Natural killer cell (primary cell): ENCODE results near the gene PCARE. TPM values are rescaled to one million over a fixed set of nuclear protein-coding genes. Genes with fewer than 3 reads are reported as not detected.

Experiments
- ATAC-seq, 3 donors: fragments of 150-1000 bp in 2 of 3; fragments of 200-7000 bp in 1 of 3; cut with Tn5 transposase; 1 replicate in 1 of 3; 2 replicates in 2 of 3; pipeline ENCODE4 v1.10.0; 2021; ENCODE audit warnings: mild to moderate bottlenecking in 2 of 3, moderate library complexity in 2 of 3
- DNase-seq, 2 donors: peaks; one replicate each; pipeline versions ENCODE4 v3.0.0 to v3.0.0-alpha.2; 2013 to 2021; ENCODE audit warnings: mixed read lengths in 1 of 2
- H3K27ac ChIP-seq: one replicate; pipeline ENCODE4 v1.5.1; 2013; ENCODE audit warnings: mild to moderate bottlenecking, low read length
- H3K27me3 ChIP-seq: one replicate; pipeline ENCODE4 v1.6.1; 2013; ENCODE audit warnings: low read length; ENCODE audit not compliant: control insufficient read depth, insufficient read depth
- H3K36me3 ChIP-seq: one replicate; pipeline ENCODE4 v1.6.1; 2013; ENCODE audit warnings: low read length; ENCODE audit not compliant: control insufficient read depth, insufficient read depth
- H3K4me1 ChIP-seq: one replicate; pipeline ENCODE4 v1.6.1; 2013; ENCODE audit warnings: low read length; ENCODE audit not compliant: control insufficient read depth, insufficient read depth
- H3K4me3 ChIP-seq: one replicate; pipeline ENCODE4 v1.5.1; 2013; ENCODE audit warnings: low read length
- H3K9me3 ChIP-seq: one replicate; pipeline ENCODE4 v1.6.1; 2013; ENCODE audit warnings: low read length; ENCODE audit not compliant: control insufficient read depth, insufficient read depth
- H3K27ac Mint-ChIP-seq, 2 donors: one replicate each; pipeline ENCODE4 v1.8.0; 2022; ENCODE audit warnings: mild to moderate bottlenecking in 2 of 2, mixed read lengths in 2 of 2, moderate library complexity in 1 of 2
- H3K27me3 Mint-ChIP-seq, 2 donors: one replicate each; pipeline ENCODE4 v1.8.0; 2022; ENCODE audit warnings: low read depth in 2 of 2, mixed read lengths in 2 of 2
- H3K36me3 Mint-ChIP-seq: one replicate; pipeline ENCODE4 v1.8.0; 2022; ENCODE audit warnings: mixed read lengths
- H3K4me1 Mint-ChIP-seq, 2 donors: one replicate each; pipeline ENCODE4 v1.8.0; 2022; ENCODE audit warnings: mixed read lengths in 2 of 2
- H3K4me3 Mint-ChIP-seq: one replicate; pipeline ENCODE4 v1.8.0; 2022; ENCODE audit warnings: mild to moderate bottlenecking, moderate library complexity, mixed read lengths
- H3K9me3 Mint-ChIP-seq, 2 donors: one replicate each; pipeline ENCODE4 v1.8.0; 2022; ENCODE audit warnings: mixed read lengths in 2 of 2
- CTCF ChIP-seq: fragments of 200-600 bp; IDR thresholded peaks from one replicate; pipeline ENCODE4 v1.8.0; 2022; ENCODE audit warnings: antibody characterized with exemption
- WGBS: methylation state at CpG from one replicate; pipeline ENCODE4 v1.1.7; 2013; ENCODE audit warnings: missing lambda C conversion rate; ENCODE audit not compliant: insufficient coverage; 5-methylcytosine and 5-hydroxymethylcytosine counted together
- intact Hi-C: fragments of 100-400 bp; cut with micrococcal nuclease; formaldehyde crosslinking; loops from one replicate; pipeline ENCODE4 v1.14.2; 2022
- total RNA-seq, 4 donors: library from RNA; stranded (reverse); fragments of 120-200 nt in 1 of 4; gene quantifications; one replicate each; pipeline versions ENCODE4 v1.2.3 to v1.2.4, GENCODE V29; 2013 to 2022

The PCARE gene
- total RNA-seq, 3 donors from 2014 or later (not counting 1 experiment from before 2014, with no cell fraction given), result not detected

- Mint-ChIP-seq H3K4me3 (no peak overlapping the region), H3K27me3 (no peaks in the 10 kb centered on the region), H3K36me3 (no peaks in the 10 kb centered on the region), H3K9me3 (no peaks in the 10 kb centered on the region), H3K4me1 (no peaks in the 10 kb centered on the region), H3K27ac (no peak overlapping the region)
- TF ChIP-seq CTCF, result no peak
- peaks cover 9% of the 10 kb centered on the region for H3K9me3 ChIP-seq
- DNase-seq, result no peak
- WGBS, result 85% methylated on average over 5 of the region's 5 CpGs
- H3K27me3 ChIP-seq, result no peaks in the 10 kb centered on the region
- no peak overlapping the region for H3K4me3 ChIP-seq
- intact Hi-C loops, result no loop called here
- no peaks in the 10 kb centered on the region for H3K4me1 ChIP-seq
- H3K27ac ChIP-seq, result no peak overlapping the region
- no peaks in the 10 kb centered on the region for H3K36me3 ChIP-seq
- no peak for ATAC-seq
These were observed 8.6 kb upstream of the PCARE start for GRCh38 chr2:29082804-29083495.

- Histone ChIP-seq H3K4me3 (no peak overlapping the region), H3K36me3 (no peaks in the 10 kb centered on the region), H3K4me1 (no peaks in the 10 kb centered on the region), H3K9me3 (peaks cover 9% of the 10 kb centered on the region), H3K27ac (no peak overlapping the region), H3K27me3 (no peaks in the 10 kb centered on the region)
- Mint-ChIP-seq H3K4me1 (no peaks in the 10 kb centered on the region), H3K27ac (no peak overlapping the region), H3K9me3 (no peaks in the 10 kb centered on the region), H3K27me3 (no peaks in the 10 kb centered on the region), H3K36me3 (no peaks in the 10 kb centered on the region), H3K4me3 (no peak overlapping the region)
- no peak for TF ChIP-seq CTCF
- DNase-seq (no peak), ATAC-seq (no peak)
- intact Hi-C loops, result no loop called here
- WGBS, result 97% methylated on average over 11 of the region's 12 CpGs
These were observed 6.8 kb upstream of the PCARE start for GRCh38 chr2:29080886-29081743.

GRCh38 chr2:29079887-29080286 lies 5.6 kb upstream of the PCARE start:
- Histone ChIP-seq H3K36me3 (no peaks in the 10 kb centered on the region), H3K4me3 (no peak overlapping the region), H3K9me3 (peaks cover 9% of the 10 kb centered on the region), H3K27me3 (no peaks in the 10 kb centered on the region), H3K4me1 (no peaks in the 10 kb centered on the region), H3K27ac (no peak overlapping the region)
- Mint-ChIP-seq H3K27me3 (no peaks in the 10 kb centered on the region), H3K4me1 (no peaks in the 10 kb centered on the region), H3K9me3 (no peaks in the 10 kb centered on the region), H3K27ac (no peak overlapping the region), H3K4me3 (no peak overlapping the region), H3K36me3 (no peaks in the 10 kb centered on the region)
- no peak for TF ChIP-seq CTCF
- 94% methylated on average over 7 of the region's 7 CpGs for WGBS
- ATAC-seq (no peak), DNase-seq (no peak)
- intact Hi-C loops, result no loop called here
